ENCODE measurements around the gene RPL27. TPM values are rescaled to one million over a fixed set of nuclear protein-coding genes. Genes with fewer than 3 reads are reported as not detected.

The RPL27 gene
- polyA plus RNA-seq, 3 donors = 1,225 to 1,560 (median 1,448) TPM

- DNase-seq = no peak
Measured at GRCh38 chr17:43031666-43032065, 33.4 kb downstream of the RPL27 start.

GRCh38 chr17:43033948-43034881 lies 36.0 kb downstream of the RPL27 start:
- DNase-seq = peak; percentile 42

- DNase-seq = no peak
Measured at GRCh38 chr17:43034894-43035293, 36.7 kb downstream of the RPL27 start.

- no peak for DNase-seq
Measured at GRCh38 chr17:43039646-43040045, 41.4 kb downstream of the RPL27 start.

- no peak for DNase-seq
Measured at GRCh38 chr17:43040655-43041054, 42.4 kb downstream of the RPL27 start.

GRCh38 chr17:43042025-43042628 lies 43.9 kb downstream of the RPL27 start:
- DNase-seq = no peak

GRCh38 chr17:43043307-43043706 lies 45.1 kb downstream of the RPL27 start:
- DNase-seq = no peak

GRCh38 chr17:43044024-43044423 lies 45.8 kb downstream of the RPL27 start:
- no peak for DNase-seq

GRCh38 chr17:43051969-43052368 lies 53.8 kb downstream of the RPL27 start:
- DNase-seq = no peak

Other genes starting within 250 kb of the RPL27 start
- gene RAMP2, start 237.2 kb upstream of the RPL27 start, polyA plus RNA-seq (ENCODE audit: insufficient read length in 3 of 3) = 100 to 1,000 TPM in 1 of 3 donors, 10 to 100 TPM in 2; 83.1 to 113 (median 87.2) TPM
- gene VPS25, start 225.0 kb upstream of the RPL27 start, polyA plus RNA-seq (ENCODE audit: insufficient read length in 3 of 3) = 10 to 100 TPM; 87.8 to 95.9 (median 90.9) TPM
- gene WNK4, start 217.8 kb upstream of the RPL27 start, polyA plus RNA-seq (ENCODE audit: insufficient read length in 3 of 3) = 10 to 100 TPM in 1 of 3 donors, 1 to 10 TPM in 2; 9.1 to 13.8 (median 9.3) TPM
- gene COA3, start 199.7 kb upstream of the RPL27 start, polyA plus RNA-seq (ENCODE audit: insufficient read length in 3 of 3) = 100 to 1,000 TPM; 155 to 187 (median 161) TPM
- gene CNTD1, start 199.6 kb upstream of the RPL27 start, polyA plus RNA-seq (ENCODE audit: insufficient read length in 3 of 3) = 1 to 10 TPM; 1.3 to 3.9 (median 3.3) TPM
- gene BECN1, start 174.1 kb upstream of the RPL27 start, polyA plus RNA-seq (ENCODE audit: insufficient read length in 3 of 3) = 10 to 100 TPM; 64.9 to 82.2 (median 72.0) TPM
- gene PSME3, start 165.0 kb upstream of the RPL27 start, polyA plus RNA-seq (ENCODE audit: insufficient read length in 3 of 3) = 10 to 100 TPM; 97.6 to 99.2 (median 98.5) TPM
- gene AOC2, start 153.8 kb upstream of the RPL27 start, polyA plus RNA-seq (ENCODE audit: insufficient read length in 3 of 3) = 1 to 10 TPM; 1.1 to 2.2 (median 1.6) TPM
- gene AOC3, start 147.2 kb upstream of the RPL27 start, polyA plus RNA-seq (ENCODE audit: insufficient read length in 3 of 3) = 1 to 10 TPM; 5.4 to 6.2 (median 5.5) TPM
- 1 to 10 TPM; 4.7 to 9.1 (median 8.6) TPM for gene G6PC1, start 97.6 kb upstream of the RPL27 start, polyA plus RNA-seq (ENCODE audit: insufficient read length in 3 of 3)
- gene AARSD1, start 34.0 kb upstream of the RPL27 start, polyA plus RNA-seq (ENCODE audit: insufficient read length in 3 of 3) = 10 to 100 TPM; 54.0 to 79.0 (median 77.8) TPM
- 1 to 10 TPM; 1.1 to 2.6 (median 2.3) TPM for gene PTGES3L, start 18.3 kb upstream of the RPL27 start, polyA plus RNA-seq (ENCODE audit: insufficient read length in 3 of 3)
- 10 to 100 TPM; 15.4 to 19.1 (median 16.2) TPM for gene RUNDC1, start 17.9 kb upstream of the RPL27 start, polyA plus RNA-seq (ENCODE audit: insufficient read length in 3 of 3)
- 10 to 100 TPM; 10.3 to 13.4 (median 11.2) TPM for gene IFI35, start 8.4 kb downstream of the RPL27 start, polyA plus RNA-seq (ENCODE audit: insufficient read length in 3 of 3)
- gene VAT1, start 24.0 kb downstream of the RPL27 start, polyA plus RNA-seq (ENCODE audit: insufficient read length in 3 of 3) = 100 to 1,000 TPM; 126 to 138 (median 131) TPM
- 1 to 10 TPM; 3.7 to 4.2 (median 3.9) TPM for gene RND2, start 26.8 kb downstream of the RPL27 start, polyA plus RNA-seq (ENCODE audit: insufficient read length in 3 of 3)
- gene BRCA1, start 126.9 kb downstream of the RPL27 start, polyA plus RNA-seq (ENCODE audit: insufficient read length in 3 of 3) = 10 to 100 TPM; 13.9 to 19.5 (median 17.1) TPM
- gene NBR1, start 172.8 kb downstream of the RPL27 start, polyA plus RNA-seq (ENCODE audit: insufficient read length in 3 of 3) = 100 to 1,000 TPM; 109 to 118 (median 110) TPM
- gene TMEM106A, start 213.5 kb downstream of the RPL27 start, polyA plus RNA-seq (ENCODE audit: insufficient read length in 3 of 3) = 10 to 100 TPM; 14.1 to 28.5 (median 27.5) TPM
- gene CCDC200, start 230.2 kb downstream of the RPL27 start, polyA plus RNA-seq (ENCODE audit: insufficient read length in 3 of 3) = 10 to 100 TPM in 2 of 3 donors, 1 to 10 TPM in 1; 7.4 to 40.9 (median 37.2) TPM
- gene RNU2-1, start 235.6 kb downstream of the RPL27 start, polyA plus RNA-seq (ENCODE audit: insufficient read length in 3 of 3) = not detected